Measurements from ENCODE around the gene APLN.

Gene APLN

DNA sequence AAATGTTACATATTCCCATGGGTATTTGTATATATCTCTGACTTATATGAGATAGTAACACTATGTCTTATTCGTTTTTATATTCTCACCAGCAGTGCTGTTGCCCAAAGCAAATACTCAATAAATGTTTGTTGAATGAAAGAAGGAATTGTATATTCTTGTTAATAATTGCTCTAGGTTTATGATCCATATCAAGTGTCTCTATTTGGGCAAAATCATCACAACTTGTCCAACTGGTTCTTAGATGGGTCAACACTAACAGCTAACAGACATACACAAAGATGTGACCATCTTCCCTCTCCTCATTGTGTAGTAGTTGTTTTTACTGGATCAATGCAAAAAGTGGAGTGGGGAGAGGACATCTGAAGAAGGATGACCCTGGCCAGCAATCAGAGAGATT lies 6.6 kb upstream of the APLN start:
- DNase-seq (ENCODE audit: low read depth in 3 of 3), result no peak

- no peak for DNase-seq (ENCODE audit: low read depth in 3 of 3)
Measured at GRCh38 chrX:129659861-129660260, 5.1 kb upstream of the APLN start.

DNA sequence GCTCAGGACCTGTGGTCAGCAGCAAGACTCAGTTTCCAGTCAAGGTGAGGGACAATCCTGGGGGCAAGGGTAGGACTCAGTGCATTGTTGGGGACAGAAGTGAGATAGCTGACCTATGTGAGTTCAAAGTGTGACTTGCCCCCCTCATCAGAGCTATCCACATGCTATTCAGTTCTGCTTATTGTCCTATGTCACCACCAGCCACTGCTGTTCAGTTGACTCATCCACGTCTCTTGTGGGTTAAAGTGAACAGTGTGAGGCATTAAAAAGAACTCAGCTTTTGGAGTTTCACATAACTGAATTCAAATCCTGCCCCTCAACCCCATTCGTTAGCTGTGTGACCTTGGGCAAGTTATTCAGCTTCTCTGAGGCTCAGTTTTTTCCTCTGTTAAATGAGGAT lies 4.4 kb upstream of the APLN start:
- no peak for DNase-seq (ENCODE audit: low read depth in 3 of 3)

GRCh38 chrX:129658429-129658828 lies 3.7 kb upstream of the APLN start:
- no peak for DNase-seq (ENCODE audit: low read depth in 3 of 3)

DNA sequence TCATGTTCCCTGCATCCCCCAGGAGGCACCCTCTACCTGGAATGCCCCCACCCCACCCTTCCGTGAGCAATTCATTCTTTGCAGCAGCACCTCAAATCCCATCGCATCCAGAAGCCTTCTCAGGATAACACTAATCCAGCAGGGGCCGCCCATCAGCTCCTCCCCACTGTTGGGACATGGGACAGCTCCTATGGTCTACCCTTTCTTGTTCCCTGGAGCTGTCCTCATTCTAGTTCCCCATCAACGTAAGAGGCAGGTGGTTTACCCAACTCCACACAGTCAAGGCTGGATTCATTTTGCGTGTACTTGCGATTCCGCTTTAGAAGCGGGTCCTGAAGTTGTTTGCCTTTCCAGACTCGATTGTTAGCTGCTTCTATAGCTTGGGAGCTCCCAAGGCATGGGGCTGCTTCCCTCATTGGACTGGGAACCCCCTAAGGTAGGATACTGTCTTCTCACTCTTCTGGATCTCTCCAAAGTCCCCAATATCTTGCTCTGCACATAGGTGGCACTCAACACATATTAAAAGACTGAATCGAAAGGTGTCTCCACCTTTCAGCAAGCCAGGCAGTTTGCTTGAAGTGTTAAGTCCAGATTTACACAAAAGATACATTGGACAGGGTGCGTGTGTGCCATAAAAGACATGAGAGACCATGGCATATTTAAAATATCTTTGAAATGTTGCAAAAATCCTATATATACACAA lies 942 bp upstream of the APLN start:
- no peak for DNase-seq (ENCODE audit: low read depth in 3 of 3)

DNA sequence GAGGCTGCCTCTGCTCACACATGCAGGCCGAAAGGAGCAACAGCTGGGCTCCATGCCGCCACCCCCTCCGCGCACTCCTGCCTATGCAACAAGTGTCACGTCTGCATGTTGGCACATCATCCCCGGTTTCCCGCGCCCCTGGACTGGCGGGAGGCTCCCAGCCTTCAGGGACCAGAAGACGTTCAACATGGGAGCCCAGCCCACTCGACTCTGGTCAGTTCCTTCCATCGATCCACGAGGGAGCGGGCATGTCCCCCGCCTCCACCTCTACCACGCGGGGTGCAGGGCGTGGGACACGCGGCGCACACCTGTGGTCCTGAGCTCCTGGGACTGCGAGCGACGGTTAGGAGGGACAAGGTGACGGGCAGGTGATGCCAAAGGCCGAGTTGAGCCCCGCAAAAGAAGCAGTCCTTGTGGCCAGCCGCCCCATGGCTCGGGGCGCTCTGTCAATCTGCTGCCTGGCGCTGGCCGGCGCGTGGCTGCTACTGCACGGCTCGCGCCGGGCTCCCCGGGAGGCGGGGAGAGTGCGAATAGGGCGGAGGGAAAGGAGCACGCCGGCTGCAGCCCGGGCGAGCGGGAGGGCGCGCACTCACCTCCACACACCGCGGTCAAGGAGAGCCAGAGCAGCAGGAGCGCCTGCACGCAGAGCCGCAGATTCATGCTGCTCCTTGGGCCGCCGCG lies 645 bp downstream of the APLN start:
- DNase-seq (ENCODE audit: low read depth in 3 of 3), result no peak

- DNase-seq (ENCODE audit: low read depth in 3 of 3), result no peak
Measured at GRCh38 chrX:129653181-129653970, 1.4 kb downstream of the APLN start.

DNA sequence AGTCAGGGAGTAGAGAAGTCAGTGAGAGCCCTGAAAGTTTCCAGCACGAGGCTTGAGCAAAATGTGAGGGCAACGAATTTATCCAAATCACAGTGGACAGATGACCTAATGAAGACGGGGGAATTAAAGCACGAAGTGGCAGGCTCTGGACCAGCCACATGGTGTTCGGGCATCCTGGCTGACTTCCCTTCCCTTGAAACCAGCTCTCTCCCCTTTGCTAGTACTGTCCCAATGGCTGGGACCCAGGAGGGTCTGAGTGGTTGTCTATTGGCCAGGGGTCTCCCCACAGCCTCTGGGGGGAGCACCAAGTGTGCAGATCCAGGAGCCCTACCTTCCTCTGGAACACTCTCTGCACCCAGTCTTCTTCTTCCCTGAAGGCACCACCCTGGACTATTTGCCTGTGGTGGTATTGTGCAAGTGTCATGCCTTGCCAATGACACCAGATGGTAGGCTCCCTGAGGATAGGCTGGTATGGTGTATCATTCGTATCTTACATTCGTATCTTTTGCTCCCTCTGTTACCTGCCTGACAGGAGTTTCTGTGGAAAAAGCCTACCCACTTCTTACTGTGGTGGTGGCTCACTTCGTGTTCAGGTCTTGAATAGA lies 2.1 kb downstream of the APLN start:
- no peak for DNase-seq (ENCODE audit: low read depth in 3 of 3)

GRCh38 chrX:129651756-129652564 lies 2.8 kb downstream of the APLN start:
- DNase-seq (ENCODE audit: low read depth in 3 of 3), result no peak

DNA sequence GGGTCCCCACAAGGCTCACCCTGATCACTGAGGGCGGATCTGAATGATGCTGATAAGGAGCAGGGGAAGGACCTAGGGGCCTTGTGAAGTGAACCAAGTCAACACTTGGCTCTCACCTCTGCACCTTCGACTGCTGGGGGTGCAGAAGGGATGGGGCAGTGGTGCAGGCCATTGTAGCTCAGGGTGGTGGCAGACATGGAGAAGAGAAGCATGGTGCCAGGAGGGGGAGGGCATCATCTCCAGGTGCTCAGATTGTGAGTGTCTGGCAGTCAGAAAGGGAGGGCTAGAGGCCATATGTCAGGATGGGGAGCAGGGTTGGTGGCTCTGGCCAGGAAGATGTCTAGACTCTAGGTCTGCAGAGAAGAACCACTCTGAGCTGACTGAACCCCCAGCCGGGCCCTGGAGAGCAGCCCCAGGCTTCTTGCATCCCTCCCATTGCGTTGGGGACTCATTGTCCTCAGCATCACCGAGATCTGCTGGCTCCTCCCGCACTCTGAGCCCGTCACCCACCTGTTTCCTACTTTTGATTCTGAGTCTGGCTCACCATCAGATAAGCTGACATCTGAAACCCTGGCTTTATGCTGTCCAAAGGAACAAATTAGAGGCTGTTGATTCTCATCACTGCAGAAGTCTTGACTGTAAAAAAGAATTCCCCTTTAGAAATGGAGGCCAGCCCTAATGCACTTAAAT lies 3.8 kb downstream of the APLN start:
- DNase-seq (ENCODE audit: low read depth in 3 of 3), result no peak

- DNase-seq (ENCODE audit: low read depth in 3 of 3), result no peak
Measured at GRCh38 chrX:129650183-129650689, 4.5 kb downstream of the APLN start.

- DNase-seq (ENCODE audit: low read depth in 3 of 3), result no peak
Measured at GRCh38 chrX:129649268-129650182, 5.2 kb downstream of the APLN start.

DNA sequence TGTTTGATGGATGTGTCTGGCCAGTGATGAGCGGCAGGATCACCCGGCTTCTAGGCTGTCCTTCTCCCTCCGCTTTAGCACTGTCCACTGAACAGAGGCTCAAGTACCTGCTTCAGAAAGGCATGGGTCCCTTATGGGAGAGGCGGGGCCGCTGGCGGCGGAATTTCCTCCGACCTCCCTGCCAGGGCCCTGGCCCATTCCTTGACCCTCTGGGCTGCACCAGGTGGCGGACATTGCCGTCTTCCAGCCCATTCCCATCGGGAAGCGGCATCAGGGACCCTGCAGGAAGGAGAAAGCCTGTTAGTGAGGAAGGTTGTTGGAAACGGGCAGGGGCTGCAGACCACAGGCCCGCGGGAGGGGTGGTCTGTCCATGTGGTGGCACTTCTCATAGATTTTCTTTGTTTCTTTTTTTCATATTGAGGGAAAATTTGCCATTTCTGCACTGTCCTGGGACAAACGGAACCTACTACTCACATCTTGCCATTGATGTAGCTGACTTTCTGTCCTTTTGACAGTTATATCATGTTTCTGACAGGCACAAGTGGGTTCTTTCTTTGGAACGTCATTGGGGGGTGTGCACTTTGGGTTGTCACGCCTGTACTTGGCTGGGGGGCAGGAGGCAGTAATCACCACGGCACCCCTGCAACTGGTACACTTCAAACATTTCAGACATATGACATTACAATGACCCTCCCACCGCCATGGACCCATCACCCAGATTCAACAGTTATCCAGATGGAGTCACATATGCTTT lies 6.1 kb downstream of the APLN start:
- DNase-seq (ENCODE audit: low read depth in 3 of 3), result no peak

- no peak for DNase-seq (ENCODE audit: low read depth in 3 of 3)
Measured at GRCh38 chrX:129647418-129648410, 7.0 kb downstream of the APLN start.

- DNase-seq (ENCODE audit: low read depth in 3 of 3), result no peak
Measured at GRCh38 chrX:129646566-129647417, 8.0 kb downstream of the APLN start.

DNA sequence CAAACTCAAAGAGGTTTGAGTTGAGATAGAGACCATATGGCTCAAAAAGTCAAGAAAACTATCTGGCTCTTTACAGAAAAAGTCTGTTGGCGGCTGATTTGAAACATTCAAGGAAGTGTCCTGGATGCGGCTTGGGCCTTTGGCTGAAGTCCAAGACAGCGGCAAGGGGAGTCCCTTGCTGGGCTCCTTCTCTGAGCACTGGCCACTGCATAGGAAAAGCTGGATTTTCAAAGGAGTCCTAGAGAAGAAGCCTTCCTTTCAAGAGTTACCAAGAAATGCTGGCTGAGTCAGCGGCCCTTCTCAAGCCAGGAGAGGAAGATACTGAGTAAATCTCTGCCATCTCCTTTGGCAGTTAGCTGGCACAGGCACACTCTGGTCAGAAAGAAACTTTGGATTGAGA lies 12.1 kb downstream of the APLN start:
- DNase-seq (ENCODE audit: low read depth in 3 of 3), result no peak

GRCh38 chrX:129641941-129642340 lies 12.8 kb downstream of the APLN start:
- no peak for DNase-seq (ENCODE audit: low read depth in 3 of 3)

Measured in stimulated activated CD4-positive, alpha-beta T cell treated with anti-CD3 and anti-CD28 coated beads, TNF-alpha, amount 100 ng/mL, for 4 hours (primary cell).